ENCODE data around the gene OST4. TPM values are rescaled to one million over a fixed set of nuclear protein-coding genes. Genes with fewer than 3 reads are reported as not detected.

Gene OST4
- total RNA-seq, 1 donor from 2014 or later: 395 TPM

DNA sequence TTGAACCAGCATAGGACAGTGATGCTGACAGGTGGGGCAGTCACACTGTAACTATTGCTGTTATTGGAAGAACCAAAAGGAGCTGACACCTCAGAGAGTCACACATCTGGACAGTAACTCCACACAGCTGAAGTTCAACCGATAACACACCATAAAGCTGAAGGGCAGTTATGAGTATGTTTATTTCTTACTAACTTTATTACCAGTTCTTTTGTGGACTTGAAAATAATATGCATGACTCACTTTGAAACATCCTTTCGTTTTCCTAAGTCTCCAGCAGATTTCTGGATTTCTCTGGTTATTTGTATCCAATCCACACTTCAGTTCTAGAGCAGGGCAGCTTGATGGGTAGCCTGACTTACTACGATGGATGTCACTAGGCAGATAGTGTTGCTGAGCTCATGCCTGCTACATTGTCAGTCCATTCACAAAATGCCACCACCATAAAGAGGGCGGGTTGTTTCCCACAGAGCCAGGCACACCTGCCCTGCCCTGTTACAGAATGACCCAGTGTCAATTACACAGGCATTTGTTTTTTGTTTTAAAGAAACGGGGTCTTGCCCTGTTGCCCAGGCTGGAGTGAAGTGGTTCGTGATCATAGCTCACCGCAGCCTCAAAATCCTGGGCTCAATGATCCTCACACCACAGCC is 28.3 kb downstream of the OST4 start:
- TF ChIP-seq, protein P1, sequence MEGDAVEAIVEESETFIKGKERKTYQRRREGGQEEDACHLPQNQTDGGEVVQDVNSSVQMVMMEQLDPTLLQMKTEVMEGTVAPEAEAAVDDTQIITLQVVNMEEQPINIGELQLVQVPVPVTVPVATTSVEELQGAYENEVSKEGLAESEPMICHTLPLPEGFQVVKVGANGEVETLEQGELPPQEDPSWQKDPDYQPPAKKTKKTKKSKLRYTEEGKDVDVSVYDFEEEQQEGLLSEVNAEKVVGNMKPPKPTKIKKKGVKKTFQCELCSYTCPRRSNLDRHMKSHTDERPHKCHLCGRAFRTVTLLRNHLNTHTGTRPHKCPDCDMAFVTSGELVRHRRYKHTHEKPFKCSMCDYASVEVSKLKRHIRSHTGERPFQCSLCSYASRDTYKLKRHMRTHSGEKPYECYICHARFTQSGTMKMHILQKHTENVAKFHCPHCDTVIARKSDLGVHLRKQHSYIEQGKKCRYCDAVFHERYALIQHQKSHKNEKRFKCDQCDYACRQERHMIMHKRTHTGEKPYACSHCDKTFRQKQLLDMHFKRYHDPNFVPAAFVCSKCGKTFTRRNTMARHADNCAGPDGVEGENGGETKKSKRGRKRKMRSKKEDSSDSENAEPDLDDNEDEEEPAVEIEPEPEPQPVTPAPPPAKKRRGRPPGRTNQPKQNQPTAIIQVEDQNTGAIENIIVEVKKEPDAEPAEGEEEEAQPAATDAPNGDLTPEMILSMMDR (IDR thresholded peaks at IDR 0.05; ENCODE audit: insufficient read depth, low read depth, low read length): no peak
- TF ChIP-seq EZH2 (IDR thresholded peaks at IDR 0.05; ENCODE audit: insufficient read depth, low read length): no peak
- H3K36me3 Mint-ChIP-seq (ENCODE audit: low read depth, unreplicated experiment): peaks cover 24% of the 10 kb centered on the region
- no peaks in the 10 kb centered on the region for H3K27me3 Mint-ChIP-seq (ENCODE audit: low read depth, unreplicated experiment)
- FAIRE-seq: no peak
- no peak overlapping the region for H3K27ac ChIP-seq (ENCODE audit: low read depth, low read length)
- no peak overlapping the region for H3K4me3 Mint-ChIP-seq (ENCODE audit: unreplicated experiment)
- peaks cover 7% of the 10 kb centered on the region for H3K4me1 ChIP-seq (ENCODE audit: insufficient read depth, low read length)
- H3K36me3 ChIP-seq (ENCODE audit: insufficient read depth, low read length): peaks cover 18% of the 10 kb centered on the region
- no peak overlapping the region for H2AFZ ChIP-seq (ENCODE audit: low read depth, low read length)
- no peak overlapping the region for H3K9ac ChIP-seq (ENCODE audit: low read length)
- H3K79me2 ChIP-seq (ENCODE audit: insufficient read depth, low read length): no peaks in the 10 kb centered on the region
- H3K4me3 ChIP-seq (ENCODE audit: insufficient read depth, low read depth, low read length): no peak overlapping the region
- peak overlapping the region; percentile 47 for H3K27ac Mint-ChIP-seq (ENCODE audit: unreplicated experiment)
- H3K27me3 ChIP-seq (ENCODE audit: insufficient read depth, low read length): no peaks in the 10 kb centered on the region
- H3K4me2 ChIP-seq (ENCODE audit: low read length): no peak overlapping the region
- DNase-seq (ENCODE audit: low read depth): no peak
- no peaks in the 10 kb centered on the region for H3K9me3 Mint-ChIP-seq (ENCODE audit: unreplicated experiment)
- H4K20me1 ChIP-seq (ENCODE audit: insufficient read depth, low read length): peaks cover 52% of the 10 kb centered on the region
- no peaks in the 10 kb centered on the region for H3K9me3 ChIP-seq (ENCODE audit: insufficient read depth, low read depth, low read length)
- H3K4me1 Mint-ChIP-seq (ENCODE audit: low read depth, unreplicated experiment): no peaks in the 10 kb centered on the region

DNA sequence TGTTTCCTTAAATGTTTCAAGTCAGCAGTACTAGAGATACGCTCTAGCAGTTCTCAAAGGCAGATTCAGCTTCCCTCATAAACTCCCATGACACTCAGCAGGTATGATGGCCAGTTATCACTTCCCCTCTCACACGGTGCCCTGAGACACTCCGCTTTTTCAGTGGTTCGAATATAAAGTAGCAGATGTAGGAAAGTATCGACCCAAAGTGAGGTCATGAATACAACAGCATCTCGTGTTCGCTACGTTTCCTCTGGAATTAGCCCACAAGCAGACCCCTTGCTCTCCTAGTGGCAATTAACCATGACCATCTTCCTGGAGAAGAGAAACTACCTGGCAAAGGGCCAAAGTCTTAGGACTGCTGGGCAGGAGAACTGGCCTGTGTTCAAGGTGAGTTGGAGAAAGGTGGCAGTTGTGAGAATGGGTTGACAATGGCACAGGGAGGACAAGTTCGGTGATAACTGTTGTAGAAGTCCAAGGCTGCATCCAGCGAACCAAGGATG is 29.2 kb downstream of the OST4 start:
- no peaks in the 10 kb centered on the region for H3K27me3 Mint-ChIP-seq (ENCODE audit: low read depth, unreplicated experiment)
- H3K4me3 ChIP-seq (ENCODE audit: insufficient read depth, low read depth, low read length): no peak overlapping the region
- FAIRE-seq (no peak), DNase-seq (ENCODE audit: low read depth) (no peak)
- no peaks in the 10 kb centered on the region for H3K9me3 Mint-ChIP-seq (ENCODE audit: unreplicated experiment)
- H3K4me1 Mint-ChIP-seq (ENCODE audit: low read depth, unreplicated experiment): no peaks in the 10 kb centered on the region
- no peaks in the 10 kb centered on the region for H3K27me3 ChIP-seq (ENCODE audit: insufficient read depth, low read length)
- H4K20me1 ChIP-seq (ENCODE audit: insufficient read depth, low read length): peaks cover 61% of the 10 kb centered on the region
- peak overlapping the region; percentile 12 for H3K4me2 ChIP-seq (ENCODE audit: low read length)
- H3K27ac ChIP-seq (ENCODE audit: low read depth, low read length): peak overlapping the region; percentile 20
- H3K36me3 ChIP-seq (ENCODE audit: insufficient read depth, low read length): peaks cover 27% of the 10 kb centered on the region
- TF ChIP-seq, protein P1 (IDR thresholded peaks at IDR 0.05; ENCODE audit: insufficient read depth, low read depth, low read length): no peak
- no peaks in the 10 kb centered on the region for H3K9me3 ChIP-seq (ENCODE audit: insufficient read depth, low read depth, low read length)
- no peaks in the 10 kb centered on the region for H3K79me2 ChIP-seq (ENCODE audit: insufficient read depth, low read length)
- H3K4me3 Mint-ChIP-seq (ENCODE audit: unreplicated experiment): no peak overlapping the region
- no peak overlapping the region for H2AFZ ChIP-seq (ENCODE audit: low read depth, low read length)
- H3K9ac ChIP-seq (ENCODE audit: low read length): no peak overlapping the region
- H3K27ac Mint-ChIP-seq (ENCODE audit: unreplicated experiment): no peak overlapping the region
- peaks cover 7% of the 10 kb centered on the region for H3K4me1 ChIP-seq (ENCODE audit: insufficient read depth, low read length)
- peaks cover 24% of the 10 kb centered on the region for H3K36me3 Mint-ChIP-seq (ENCODE audit: low read depth, unreplicated experiment)

GRCh38 chr2:27041752-27042151 is 29.7 kb downstream of the OST4 start:
- Histone ChIP-seq H2AFZ (ENCODE audit: low read depth, low read length) (no peak overlapping the region), H3K79me2 (ENCODE audit: insufficient read depth, low read length) (no peaks in the 10 kb centered on the region), H3K9ac (ENCODE audit: low read length) (no peak overlapping the region), H3K27ac (ENCODE audit: low read depth, low read length) (peak overlapping the region; percentile 20), H3K27me3 (ENCODE audit: insufficient read depth, low read length) (no peaks in the 10 kb centered on the region), H3K9me3 (ENCODE audit: insufficient read depth, low read depth, low read length) (no peaks in the 10 kb centered on the region), H3K4me2 (ENCODE audit: low read length) (peak overlapping the region; percentile 12), H4K20me1 (ENCODE audit: insufficient read depth, low read length) (peaks cover 66% of the 10 kb centered on the region), H3K36me3 (ENCODE audit: insufficient read depth, low read length) (peaks cover 31% of the 10 kb centered on the region), H3K4me1 (ENCODE audit: insufficient read depth, low read length) (peaks cover 7% of the 10 kb centered on the region), H3K4me3 (ENCODE audit: insufficient read depth, low read depth, low read length) (no peak overlapping the region)
- peak; percentile 33 for DNase-seq (ENCODE audit: low read depth)
- no peak overlapping the region for H3K4me3 Mint-ChIP-seq (ENCODE audit: unreplicated experiment)
- no peak overlapping the region for H3K27ac Mint-ChIP-seq (ENCODE audit: unreplicated experiment)
- H3K27me3 Mint-ChIP-seq (ENCODE audit: low read depth, unreplicated experiment): no peaks in the 10 kb centered on the region
- no peaks in the 10 kb centered on the region for H3K4me1 Mint-ChIP-seq (ENCODE audit: low read depth, unreplicated experiment)
- H3K9me3 Mint-ChIP-seq (ENCODE audit: unreplicated experiment): no peaks in the 10 kb centered on the region
- FAIRE-seq: no peak
- TF ChIP-seq, protein P1 (IDR thresholded peaks at IDR 0.05; ENCODE audit: insufficient read depth, low read depth, low read length): no peak
- no peak for TF ChIP-seq EZH2 (IDR thresholded peaks at IDR 0.05; ENCODE audit: insufficient read depth, low read length)
- peaks cover 26% of the 10 kb centered on the region for H3K36me3 Mint-ChIP-seq (ENCODE audit: low read depth, unreplicated experiment)

All from astrocyte (in vitro differentiated cells and primary cell).